IMR-90 (cell line): ENCODE data around the gene SVIP.

Experiments
- BHLHE40 ChIP-seq: fragments of 150-350 bp; IDR thresholded peaks from 2 replicates; pipeline ENCODE4 v1.6.1; 2016; ENCODE audit warnings: mild to moderate bottlenecking, low read depth, low read length
- FOS ChIP-seq: fragments of 150-350 bp; IDR thresholded peaks from 2 replicates; pipeline ENCODE4 v1.6.1; 2016; ENCODE audit warnings: low read depth, low read length
- MAFK ChIP-seq: IDR thresholded peaks from 2 replicates; pipeline ENCODE4 v1.6.1; 2012; ENCODE audit warnings: low read depth, low read length, improper control_type of control experiment
- POLR2A ChIP-seq: IDR thresholded peaks from 2 replicates; pipeline ENCODE4 v1.6.1; 2012; ENCODE audit warnings: mild to moderate bottlenecking, low read depth, low read length
- RAD21 ChIP-seq: IDR thresholded peaks from 2 replicates; pipeline ENCODE4 v1.6.1; 2012; ENCODE audit warnings: low read length, improper control_type of control experiment
- RFX5 ChIP-seq: IDR thresholded peaks from 2 replicates; pipeline ENCODE4 v1.8.0; 2012; ENCODE audit warnings: low read depth, mild to moderate bottlenecking, low read length, moderate library complexity
- SMC3 ChIP-seq: fragments of 150-350 bp; IDR thresholded peaks from 2 replicates; pipeline ENCODE4 v1.6.1; 2016; ENCODE audit warnings: low read depth, mild to moderate bottlenecking, antibody characterized with exemption, low read length, moderate library complexity
- TF ChIP-seq, protein P1 (sequence below): conservative IDR thresholded peaks from 2 replicates; pipeline ENCODE4 v1.5.1; 2012; ENCODE audit warnings: mild to moderate bottlenecking, low read depth, low read length, improper control_type of control experiment

GRCh38 chr11:22808571-22809197 lies 20.9 kb downstream of the SVIP start:
- no peak for TF ChIP-seq RAD21
- no peak for TF ChIP-seq RFX5
- no peak for TF ChIP-seq SMC3
- TF ChIP-seq, protein P1, sequence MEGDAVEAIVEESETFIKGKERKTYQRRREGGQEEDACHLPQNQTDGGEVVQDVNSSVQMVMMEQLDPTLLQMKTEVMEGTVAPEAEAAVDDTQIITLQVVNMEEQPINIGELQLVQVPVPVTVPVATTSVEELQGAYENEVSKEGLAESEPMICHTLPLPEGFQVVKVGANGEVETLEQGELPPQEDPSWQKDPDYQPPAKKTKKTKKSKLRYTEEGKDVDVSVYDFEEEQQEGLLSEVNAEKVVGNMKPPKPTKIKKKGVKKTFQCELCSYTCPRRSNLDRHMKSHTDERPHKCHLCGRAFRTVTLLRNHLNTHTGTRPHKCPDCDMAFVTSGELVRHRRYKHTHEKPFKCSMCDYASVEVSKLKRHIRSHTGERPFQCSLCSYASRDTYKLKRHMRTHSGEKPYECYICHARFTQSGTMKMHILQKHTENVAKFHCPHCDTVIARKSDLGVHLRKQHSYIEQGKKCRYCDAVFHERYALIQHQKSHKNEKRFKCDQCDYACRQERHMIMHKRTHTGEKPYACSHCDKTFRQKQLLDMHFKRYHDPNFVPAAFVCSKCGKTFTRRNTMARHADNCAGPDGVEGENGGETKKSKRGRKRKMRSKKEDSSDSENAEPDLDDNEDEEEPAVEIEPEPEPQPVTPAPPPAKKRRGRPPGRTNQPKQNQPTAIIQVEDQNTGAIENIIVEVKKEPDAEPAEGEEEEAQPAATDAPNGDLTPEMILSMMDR = no peak
- TF ChIP-seq POLR2A = no peak
- no peak for TF ChIP-seq FOS
- no peak for TF ChIP-seq BHLHE40
- TF ChIP-seq MAFK = no peak
